ENCODE data around the gene INO80E. TPM values are rescaled to one million over a fixed set of nuclear protein-coding genes. Genes with fewer than 3 reads are reported as not detected.

INO80E gene
- total and polyA plus RNA-seq, 2 donors (not counting 3 experiments of a cell fraction or from before 2014, with no cell fraction given) = 42.7 to 76.4 TPM

- POLR2A ChIA-PET = interaction anchor here (1.1 to 1.2 kb wide), 2 partner anchors 10 to 12 kb away, joined by 3 read pairs; partner anchors contain the start of gene HIRIP3
These were observed 10.7 kb upstream of the INO80E start for GRCh38 chr16:29985271-29985811.

More at GRCh38 chr16:29985271-29985811, 10.7 kb upstream of the INO80E start:
- Histone ChIP-seq H3K9me1 (replicated peaks; ENCODE audit: control insufficient read depth, extremely low read depth, insufficient read depth, low read length) (no peaks in the 10 kb centered on the region), H3K9ac (replicated peaks; ENCODE audit: extremely low read depth, insufficient read depth, low read length) (no peak overlapping the region), H3K4me2 (ENCODE audit: insufficient read depth, low read length) (no peak overlapping the region), H4K20me1 (replicated peaks; ENCODE audit: control insufficient read depth, extremely low read depth, insufficient read depth, low read length) (no peaks in the 10 kb centered on the region), H3K36me3 (ENCODE audit: control insufficient read depth in 2 of 2, extremely low read depth in 1 of 2, insufficient read depth in 2 of 2, low read length in 2 of 2) (peaks cover 47 to 88% of the 10 kb centered on the region in 2 experiments), H3K9me3 (replicated peaks; ENCODE audit: control insufficient read depth, insufficient read depth, low read length) (no peaks in the 10 kb centered on the region), H3K79me2 (ENCODE audit: control insufficient read depth, insufficient read depth, low read length) (peaks cover 3% of the 10 kb centered on the region), H3K27me3 (ENCODE audit: control insufficient read depth in 2 of 2, insufficient read depth in 2 of 2, low read length in 2 of 2) (no peaks in the 10 kb centered on the region), H3K27ac (ENCODE audit: insufficient read depth, low read depth, low read length) (no peak overlapping the region), H3K4me3 (replicated peaks in 1 of 3; ENCODE audit: insufficient read depth in 1 of 3, low read depth in 1 of 3, low read length in 3 of 3) (no peak overlapping the region), H2AFZ (ENCODE audit: low read depth, low read length) (no peak overlapping the region), H3K4me1 (ENCODE audit: control insufficient read depth, extremely low read depth, insufficient read depth, low read length) (peaks cover under 1% of the 10 kb centered on the region)
- TF ChIP-seq POLR2AphosphoS5 (IDR thresholded peaks at IDR 0.05; ENCODE audit: insufficient read depth, low read depth, low read length) (no peak), POLR2A (IDR thresholded peaks at IDR 0.05; ENCODE audit: low read depth, low read length) (no peak), EZH2 (IDR thresholded peaks at IDR 0.05; ENCODE audit: borderline replicate concordance, low read depth, low read length, severe bottlenecking) (no peak), MYC (IDR thresholded peaks at IDR 0.05; ENCODE audit: low read depth, low read length) (no peak), JUN (IDR thresholded peaks at IDR 0.05; ENCODE audit: borderline replicate concordance, insufficient read depth, insufficient read length, low read depth) (no peak), GATA2 (IDR thresholded peaks at IDR 0.05; ENCODE audit: insufficient read depth, insufficient read length, low read depth, low read length) (no peak), MAX (IDR thresholded peaks at IDR 0.05; ENCODE audit: insufficient read depth, insufficient read length) (no peak), CTCF (IDR thresholded peaks at IDR 0.05; ENCODE audit: extremely low read depth in 1 of 2, insufficient read depth in 1 of 2, low read depth in 1 of 2, low read length in 2 of 2) (no peak), FOS (IDR thresholded peaks at IDR 0.05; ENCODE audit: borderline replicate concordance, insufficient read depth, low read length) (no peak)
- no peak for DNase-seq (ENCODE audit: low read depth, low spot score)
- dilution Hi-C loops (cut with MboI; ENCODE audit: extremely low pct_ligation_motif_present, low sequenced_read_pairs) (no loop called here), intact Hi-C loops (cut with micrococcal nuclease) (no loop called here)
- BruUV-seq (replicated peaks) = TSS peak; percentile 6
- FAIRE-seq = no peak
- CTCF ChIA-PET = interaction anchor here (0.7 to 2.1 kb wide), 4 partner anchors 11 to 178 kb away, joined by 3 to 6 read pairs (median 3); partner anchors contain the start of genes HIRIP3 and INO80E

Measured in endothelial cell of umbilical vein (primary cell).